ENCODE results near the gene SSC5D. TPM values are rescaled to one million over a fixed set of nuclear protein-coding genes. Genes with fewer than 3 reads are reported as not detected.

Gene SSC5D
- polyA plus RNA-seq, 1 donor (not counting 4 experiments of a cell fraction or from before 2014, with no cell fraction given), result not detected

GRCh38 chr19:55546011-55546410 lies 57.8 kb downstream of the SSC5D start:
- dilution Hi-C loops (cut with MboI; ENCODE audit: extremely low pct_ligation_motif_present, low sequenced_read_pairs), result no loop called here
- TF ChIP-seq EZH2 (IDR thresholded peaks at IDR 0.05; ENCODE audit: low read length) (no peak), CTCF (optimal IDR thresholded peaks at IDR 0.05 in 1 of 3, IDR thresholded peaks at IDR 0.05 in 1 of 3, conservative IDR thresholded peaks at IDR 0.05 in 1 of 3; ENCODE audit: extremely low read depth in 1 of 3, insufficient read depth in 2 of 3, low read length in 3 of 3) (no peak)
- Histone ChIP-seq H4K20me1 (ENCODE audit: control insufficient read depth, extremely low read depth, insufficient read depth, low read length) (no peaks in the 10 kb centered on the region), H3K4me3 (ENCODE audit: control insufficient read depth in 2 of 3, extremely low read depth in 1 of 3, insufficient read depth in 2 of 3, low read depth in 1 of 3, low read length in 3 of 3) (no peak overlapping the region), H2AFZ (ENCODE audit: control insufficient read depth, low read length) (no peak overlapping the region), H3K36me3 (ENCODE audit: control insufficient read depth in 2 of 2, extremely low read depth in 1 of 2, insufficient read depth in 2 of 2, low read length in 2 of 2) (no peaks in the 10 kb centered on the region), H3K9me3 (ENCODE audit: control insufficient read depth, low read depth, low read length) (no peaks in the 10 kb centered on the region), H3K27me3 (ENCODE audit: control insufficient read depth, extremely low read depth, insufficient read depth, low read length) (no peaks in the 10 kb centered on the region), H3K9ac (ENCODE audit: control insufficient read depth, extremely low read depth, insufficient read depth, low read length) (no peak overlapping the region), H3K79me2 (ENCODE audit: control insufficient read depth, insufficient read depth, low read length) (no peaks in the 10 kb centered on the region), H3K4me1 (ENCODE audit: control insufficient read depth, extremely low read depth, insufficient read depth, low read length) (peaks cover 3% of the 10 kb centered on the region), H3K4me2 (ENCODE audit: control insufficient read depth, extremely low read depth, insufficient read depth, low read depth, low read length) (no peak overlapping the region), H3K27ac (ENCODE audit: control insufficient read depth, insufficient read depth, low read length) (no peak overlapping the region), H3K9me1 (ENCODE audit: control insufficient read depth, extremely low read depth, insufficient read depth, low read length) (no peaks in the 10 kb centered on the region)
- no peak for DNase-seq (ENCODE audit: low read depth, low spot score)
- FAIRE-seq, result no peak

GRCh38 chr19:55546822-55547614 lies 58.8 kb downstream of the SSC5D start:
- Histone ChIP-seq H3K4me2 (ENCODE audit: control insufficient read depth, extremely low read depth, insufficient read depth, low read depth, low read length) (no peak overlapping the region), H3K9ac (ENCODE audit: control insufficient read depth, extremely low read depth, insufficient read depth, low read length) (no peak overlapping the region), H3K4me3 (ENCODE audit: control insufficient read depth in 2 of 3, extremely low read depth in 1 of 3, insufficient read depth in 2 of 3, low read depth in 1 of 3, low read length in 3 of 3) (no peak overlapping the region), H3K27me3 (ENCODE audit: control insufficient read depth, extremely low read depth, insufficient read depth, low read length) (no peaks in the 10 kb centered on the region), H3K79me2 (ENCODE audit: control insufficient read depth, insufficient read depth, low read length) (no peaks in the 10 kb centered on the region), H3K9me3 (ENCODE audit: control insufficient read depth, low read depth, low read length) (no peaks in the 10 kb centered on the region), H4K20me1 (ENCODE audit: control insufficient read depth, extremely low read depth, insufficient read depth, low read length) (no peaks in the 10 kb centered on the region), H3K9me1 (ENCODE audit: control insufficient read depth, extremely low read depth, insufficient read depth, low read length) (no peaks in the 10 kb centered on the region), H3K4me1 (ENCODE audit: control insufficient read depth, extremely low read depth, insufficient read depth, low read length) (peaks cover 3% of the 10 kb centered on the region), H2AFZ (ENCODE audit: control insufficient read depth, low read length) (no peak overlapping the region), H3K27ac (ENCODE audit: control insufficient read depth, insufficient read depth, low read length) (no peak overlapping the region), H3K36me3 (ENCODE audit: control insufficient read depth in 2 of 2, extremely low read depth in 1 of 2, insufficient read depth in 2 of 2, low read length in 2 of 2) (no peaks in the 10 kb centered on the region)
- dilution Hi-C loops (cut with MboI; ENCODE audit: extremely low pct_ligation_motif_present, low sequenced_read_pairs), result no loop called here
- TF ChIP-seq EZH2 (IDR thresholded peaks at IDR 0.05; ENCODE audit: low read length), result no peak
- TF ChIP-seq CTCF (optimal IDR thresholded peaks at IDR 0.05 in 1 of 3, IDR thresholded peaks at IDR 0.05 in 1 of 3, conservative IDR thresholded peaks at IDR 0.05 in 1 of 3; ENCODE audit: extremely low read depth in 1 of 3, insufficient read depth in 2 of 3, low read length in 3 of 3), result no peak
- DNase-seq (ENCODE audit: low read depth, low spot score) (no peak), FAIRE-seq (no peak)

All from keratinocyte (primary cell).